Measurements from ENCODE around the gene NAXD.

Gene NAXD

GRCh38 chr13:110570886-110571285, 44.5 kb upstream of the NAXD start:
- DNase-seq (ENCODE audit: low read depth in 1 of 2, low spot score in 1 of 2), result no peak
- Histone ChIP-seq H3K27ac (replicated peaks) (no peak overlapping the region), H3K4me3 (replicated peaks; ENCODE audit: insufficient read depth, low read length) (no peak overlapping the region), H3K27me3 (ENCODE audit: insufficient read depth, poor library complexity, severe bottlenecking) (no peaks in the 10 kb centered on the region)
- TF ChIP-seq CTCF (IDR thresholded peaks at IDR 0.05; ENCODE audit: insufficient read depth, low read length) (no peak), POLR2AphosphoS5 (IDR thresholded peaks at IDR 0.05; ENCODE audit: low read depth) (no peak), GABPA (IDR thresholded peaks at IDR 0.05; ENCODE audit: low read depth) (no peak), SPI1 (IDR thresholded peaks at IDR 0.05; ENCODE audit: borderline replicate concordance, low read depth) (no peak)
- TF ChIP-seq, protein P1, sequence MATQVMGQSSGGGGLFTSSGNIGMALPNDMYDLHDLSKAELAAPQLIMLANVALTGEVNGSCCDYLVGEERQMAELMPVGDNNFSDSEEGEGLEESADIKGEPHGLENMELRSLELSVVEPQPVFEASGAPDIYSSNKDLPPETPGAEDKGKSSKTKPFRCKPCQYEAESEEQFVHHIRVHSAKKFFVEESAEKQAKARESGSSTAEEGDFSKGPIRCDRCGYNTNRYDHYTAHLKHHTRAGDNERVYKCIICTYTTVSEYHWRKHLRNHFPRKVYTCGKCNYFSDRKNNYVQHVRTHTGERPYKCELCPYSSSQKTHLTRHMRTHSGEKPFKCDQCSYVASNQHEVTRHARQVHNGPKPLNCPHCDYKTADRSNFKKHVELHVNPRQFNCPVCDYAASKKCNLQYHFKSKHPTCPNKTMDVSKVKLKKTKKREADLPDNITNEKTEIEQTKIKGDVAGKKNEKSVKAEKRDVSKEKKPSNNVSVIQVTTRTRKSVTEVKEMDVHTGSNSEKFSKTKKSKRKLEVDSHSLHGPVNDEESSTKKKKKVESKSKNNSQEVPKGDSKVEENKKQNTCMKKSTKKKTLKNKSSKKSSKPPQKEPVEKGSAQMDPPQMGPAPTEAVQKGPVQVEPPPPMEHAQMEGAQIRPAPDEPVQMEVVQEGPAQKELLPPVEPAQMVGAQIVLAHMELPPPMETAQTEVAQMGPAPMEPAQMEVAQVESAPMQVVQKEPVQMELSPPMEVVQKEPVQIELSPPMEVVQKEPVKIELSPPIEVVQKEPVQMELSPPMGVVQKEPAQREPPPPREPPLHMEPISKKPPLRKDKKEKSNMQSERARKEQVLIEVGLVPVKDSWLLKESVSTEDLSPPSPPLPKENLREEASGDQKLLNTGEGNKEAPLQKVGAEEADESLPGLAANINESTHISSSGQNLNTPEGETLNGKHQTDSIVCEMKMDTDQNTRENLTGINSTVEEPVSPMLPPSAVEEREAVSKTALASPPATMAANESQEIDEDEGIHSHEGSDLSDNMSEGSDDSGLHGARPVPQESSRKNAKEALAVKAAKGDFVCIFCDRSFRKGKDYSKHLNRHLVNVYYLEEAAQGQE (IDR thresholded peaks at IDR 0.05; ENCODE audit: insufficient replicate concordance, low read depth), result no peak

- TF ChIP-seq GABPA (IDR thresholded peaks at IDR 0.05; ENCODE audit: low read depth) (no peak), SPI1 (IDR thresholded peaks at IDR 0.05; ENCODE audit: borderline replicate concordance, low read depth) (no peak), POLR2AphosphoS5 (IDR thresholded peaks at IDR 0.05; ENCODE audit: low read depth) (no peak), CTCF (IDR thresholded peaks at IDR 0.05; ENCODE audit: insufficient read depth, low read length) (no peak)
- TF ChIP-seq, protein P1 (IDR thresholded peaks at IDR 0.05; ENCODE audit: insufficient replicate concordance, low read depth), result no peak
- H3K27ac ChIP-seq (replicated peaks), result no peak overlapping the region
- no peaks in the 10 kb centered on the region for H3K27me3 ChIP-seq (ENCODE audit: insufficient read depth, poor library complexity, severe bottlenecking)
- no peak for DNase-seq (ENCODE audit: low read depth in 1 of 2, low spot score in 1 of 2)
- no peak overlapping the region for H3K4me3 ChIP-seq (replicated peaks; ENCODE audit: insufficient read depth, low read length)
Measured at GRCh38 chr13:110571896-110572777, 43.2 kb upstream of the NAXD start.

DNA sequence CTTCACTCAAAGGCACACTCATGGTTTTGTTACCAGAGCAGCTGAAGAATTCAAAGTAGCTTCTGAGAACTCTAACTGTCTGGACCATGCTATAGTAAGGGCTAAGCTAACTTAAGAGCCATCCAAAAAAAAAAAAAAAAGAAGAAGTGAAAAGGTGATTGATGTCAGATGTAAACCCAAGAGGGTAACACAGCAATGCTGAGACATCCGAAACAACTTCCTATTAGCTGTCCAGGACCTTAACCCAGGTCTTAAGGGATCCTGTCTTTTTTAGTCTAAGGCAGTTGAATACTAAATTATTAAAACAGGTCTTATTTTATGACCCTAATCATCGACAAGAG, 42.6 kb upstream of the NAXD start:
- TF ChIP-seq, protein P1 (IDR thresholded peaks at IDR 0.05; ENCODE audit: insufficient replicate concordance, low read depth), result no peak
- TF ChIP-seq POLR2AphosphoS5 (IDR thresholded peaks at IDR 0.05; ENCODE audit: low read depth), result no peak
- H3K4me3 ChIP-seq (replicated peaks; ENCODE audit: insufficient read depth, low read length), result no peak overlapping the region
- no peak overlapping the region for H3K27ac ChIP-seq (replicated peaks)
- H3K27me3 ChIP-seq (ENCODE audit: insufficient read depth, poor library complexity, severe bottlenecking), result no peaks in the 10 kb centered on the region
- DNase-seq (ENCODE audit: low read depth in 1 of 2, low spot score in 1 of 2), result no peak
